HepG2 (cell line): Measurements from ENCODE around the gene TOMM20. TPM values are rescaled to one million over a fixed set of nuclear protein-coding genes. Genes with fewer than 3 reads are reported as not detected.

Experiments
- ARHGAP35 ChIP-seq: sonication (generic); formaldehyde crosslinking; IDR thresholded peaks from 2 replicates; pipeline ENCODE4 v1.9.0; 2022; ENCODE audit warnings: mild to moderate bottlenecking, inconsistent platforms, moderate library complexity, missing genetic modification reagents, borderline replicate concordance
- CEBPG ChIP-seq: IDR thresholded peaks from 2 replicates; pipeline ENCODE4 v1.6.1; 2016
- HNRNPUL1 ChIP-seq: fragments of 200-400 bp; formaldehyde crosslinking; IDR thresholded peaks from 2 replicates; pipeline ENCODE4 v1.6.1; 2017; ENCODE audit warnings: low read depth, mild to moderate bottlenecking, low read length, moderate library complexity
- MIER3 ChIP-seq: IDR thresholded peaks from 2 replicates; pipeline ENCODE4 v1.6.1; 2016; ENCODE audit warnings: missing compliant biosample characterization, borderline replicate concordance
- MXI1 ChIP-seq: IDR thresholded peaks from 3 replicates; pipeline ENCODE4 v1.6.1; 2012; ENCODE audit warnings: low read depth, low read length, inconsistent platforms, borderline replicate concordance
- NFE2L1 ChIP-seq: sonication (generic); formaldehyde crosslinking; IDR thresholded peaks from 2 replicates; pipeline ENCODE4 v1.4.0; 2020; ENCODE audit warnings: missing genetic modification reagents, mild to moderate bottlenecking, borderline replicate concordance
- RFX1 ChIP-seq: fragments of 450-650 bp; IDR thresholded peaks from 2 replicates; pipeline ENCODE4 v1.6.1; 2017
- TCF7 ChIP-seq: sonication (generic); IDR thresholded peaks from 2 replicates; pipeline ENCODE4 v1.6.1; 2016; ENCODE audit warnings: antibody characterized with exemption, low read depth
- ZFAT ChIP-seq: sonication (generic); formaldehyde crosslinking; conservative IDR thresholded peaks from 2 replicates; pipeline ENCODE4 v1.8.1; 2023; ENCODE audit warnings: missing genetic modification reagents, inconsistent platforms
- ZFYVE20 ChIP-seq: sonication (generic); formaldehyde crosslinking; IDR thresholded peaks from 2 replicates; pipeline ENCODE4 v1.8.0; 2023; ENCODE audit warnings: low read depth, mild to moderate bottlenecking, moderate library complexity, missing genetic modification reagents, borderline replicate concordance
- ZNF557 ChIP-seq: sonication (generic); formaldehyde crosslinking; IDR thresholded peaks from 2 replicates; pipeline ENCODE4 v1.4.0; 2020; ENCODE audit warnings: missing genetic modification reagents
- ZNF616 ChIP-seq: sonication (generic); formaldehyde crosslinking; IDR thresholded peaks from 2 replicates; pipeline ENCODE4 v1.5.0; 2020; ENCODE audit warnings: low read depth, mild to moderate bottlenecking, missing genetic modification reagents
- ZNF644 ChIP-seq: IDR thresholded peaks from 2 replicates; pipeline ENCODE4 v1.6.1; 2016; ENCODE audit warnings: low read depth
- ZNF737 ChIP-seq: sonication (generic); formaldehyde crosslinking; IDR thresholded peaks from 2 replicates; pipeline ENCODE4 v1.5.0; 2020; ENCODE audit warnings: missing genetic modification reagents, mild to moderate bottlenecking, borderline replicate concordance
- ZNF792 ChIP-seq: IDR thresholded peaks from 2 replicates; pipeline ENCODE4 v1.6.1; 2016
- polyA plus RNA-seq, 8 experiments: library from polyadenylated mRNA; depleted of rRNA in 3 of 8; stranded (reverse) in 7 of 8; unstranded in 1 of 8; fragments of >200 nt; fragmentation: Illumina TruSeq in 4 of 8; extraction: Trizol in 4 of 8; gene quantifications; 2 replicates each; pipeline versions ENCODE4 v1.2.1 to v1.2.3, GENCODE V29; 2011 to 2016; ENCODE audit warnings: low read depth in 4 of 8, missing spikeins in 1 of 8, mixed read lengths in 1 of 8; ENCODE audit not compliant: insufficient read depth in 1 of 8
- total RNA-seq, 5 experiments: library from RNA; depleted of rRNA; stranded (reverse); fragments of >200 nt; fragmentation: Illumina TruSeq; extraction: Trizol; gene quantifications; 2 replicates each; pipeline ENCODE4 v1.2.3, GENCODE V29; 2016; ENCODE audit warnings: low read depth in 1 of 5
- TF ChIP-seq, protein P1 (sequence below): sonication (generic); formaldehyde crosslinking; IDR thresholded peaks from 2 replicates; pipeline ENCODE4 v1.4.0; 2020; ENCODE audit warnings: missing genetic modification reagents, borderline replicate concordance
- TF ChIP-seq, protein P2 (sequence below): sonication (generic); formaldehyde crosslinking; IDR thresholded peaks from 2 replicates; pipeline ENCODE4 v1.5.1; 2020; ENCODE audit warnings: missing genetic modification reagents, mild to moderate bottlenecking, borderline replicate concordance
- TF ChIP-seq, protein P3 (sequence below): sonication (generic); formaldehyde crosslinking; conservative IDR thresholded peaks from 2 replicates; pipeline ENCODE4 v1.5.0; 2020; ENCODE audit warnings: missing genetic modification reagents
- TF ChIP-seq, protein P4 (sequence below): sonication (generic); formaldehyde crosslinking; IDR thresholded peaks from 2 replicates; pipeline ENCODE4 v1.8.1; 2023; ENCODE audit warnings: missing genetic modification reagents, mild to moderate bottlenecking, borderline replicate concordance
- TF ChIP-seq, protein P5 (sequence below): sonication (generic); formaldehyde crosslinking; IDR thresholded peaks from 2 replicates; pipeline ENCODE4 v1.4.0; 2020; ENCODE audit warnings: missing genetic modification reagents, borderline replicate concordance

TOMM20 gene
- total and polyA plus RNA-seq, 2 of the 13 experiments (the other 11 are each of a cell fraction or from before 2014, with no cell fraction given) = 153 to 376 TPM

DNA sequence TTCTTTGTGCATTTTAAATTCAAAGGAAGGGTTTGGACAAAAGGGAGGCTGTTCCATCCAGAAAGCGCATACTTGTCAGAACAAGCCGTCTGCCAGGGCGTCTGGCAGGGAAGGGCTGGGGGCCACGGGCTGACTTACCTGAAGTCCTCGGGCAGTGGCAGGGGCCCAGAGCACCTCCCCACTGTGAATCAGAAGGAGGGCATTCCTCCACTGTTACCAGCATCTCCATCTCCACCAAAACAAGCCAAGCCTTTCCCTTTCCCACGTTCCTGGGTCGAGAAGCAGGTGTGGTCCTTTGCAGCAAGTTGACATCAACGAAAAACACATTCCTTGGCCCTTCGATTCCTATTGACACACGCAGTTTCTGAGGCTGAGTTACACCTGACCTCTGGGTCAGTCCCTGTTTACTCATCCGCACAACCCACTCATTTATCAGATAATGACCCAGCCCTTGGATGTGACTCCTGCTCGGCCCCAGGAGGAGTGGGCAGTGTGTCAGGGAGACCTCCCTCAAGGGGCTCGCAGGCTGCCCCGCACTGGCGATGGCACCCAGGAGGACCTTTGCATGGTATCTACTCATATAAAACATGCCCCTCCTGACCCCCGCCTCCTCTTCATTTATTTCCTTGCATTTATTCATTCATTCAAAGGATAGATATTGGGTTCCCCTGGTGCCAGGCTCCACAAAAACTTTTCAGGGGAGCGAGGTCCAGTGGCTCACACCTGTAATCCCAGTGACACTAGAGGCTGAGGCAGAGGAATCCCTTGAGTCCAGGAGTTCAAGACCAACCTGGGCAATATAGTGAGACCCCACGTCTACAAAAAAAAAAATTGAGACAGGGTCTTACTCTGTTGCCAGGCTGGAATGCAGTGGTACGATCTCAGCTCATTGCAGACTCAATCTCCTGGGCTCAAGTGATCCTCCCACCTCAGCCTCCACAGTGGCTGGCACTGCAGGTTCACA lies 60.2 kb downstream of the TOMM20 start (continued):
- TF ChIP-seq, protein P1, sequence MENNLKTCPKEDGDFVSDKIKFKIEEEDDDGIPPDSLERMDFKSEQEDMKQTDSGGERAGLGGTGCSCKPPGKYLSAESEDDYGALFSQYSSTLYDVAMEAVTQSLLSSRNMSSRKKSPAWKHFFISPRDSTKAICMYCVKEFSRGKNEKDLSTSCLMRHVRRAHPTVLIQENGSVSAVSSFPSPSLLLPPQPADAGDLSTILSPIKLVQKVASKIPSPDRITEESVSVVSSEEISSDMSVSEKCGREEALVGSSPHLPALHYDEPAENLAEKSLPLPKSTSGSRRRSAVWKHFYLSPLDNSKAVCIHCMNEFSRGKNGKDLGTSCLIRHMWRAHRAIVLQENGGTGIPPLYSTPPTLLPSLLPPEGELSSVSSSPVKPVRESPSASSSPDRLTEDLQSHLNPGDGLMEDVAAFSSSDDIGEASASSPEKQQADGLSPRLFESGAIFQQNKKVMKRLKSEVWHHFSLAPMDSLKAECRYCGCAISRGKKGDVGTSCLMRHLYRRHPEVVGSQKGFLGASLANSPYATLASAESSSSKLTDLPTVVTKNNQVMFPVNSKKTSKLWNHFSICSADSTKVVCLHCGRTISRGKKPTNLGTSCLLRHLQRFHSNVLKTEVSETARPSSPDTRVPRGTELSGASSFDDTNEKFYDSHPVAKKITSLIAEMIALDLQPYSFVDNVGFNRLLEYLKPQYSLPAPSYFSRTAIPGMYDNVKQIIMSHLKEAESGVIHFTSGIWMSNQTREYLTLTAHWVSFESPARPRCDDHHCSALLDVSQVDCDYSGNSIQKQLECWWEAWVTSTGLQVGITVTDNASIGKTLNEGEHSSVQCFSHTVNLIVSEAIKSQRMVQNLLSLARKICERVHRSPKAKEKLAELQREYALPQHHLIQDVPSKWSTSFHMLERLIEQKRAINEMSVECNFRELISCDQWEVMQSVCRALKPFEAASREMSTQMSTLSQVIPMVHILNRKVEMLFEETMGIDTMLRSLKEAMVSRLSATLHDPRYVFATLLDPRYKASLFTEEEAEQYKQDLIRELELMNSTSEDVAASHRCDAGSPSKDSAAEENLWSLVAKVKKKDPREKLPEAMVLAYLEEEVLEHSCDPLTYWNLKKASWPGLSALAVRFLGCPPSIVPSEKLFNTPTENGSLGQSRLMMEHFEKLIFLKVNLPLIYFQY (CRISPR knock-in tag) = peak; percentile 93
- TF ChIP-seq TCF7 (peak; percentile 47; the same call in 1 of the 2 replicates), MIER3 (CRISPR knock-in tag) (peak; percentile 90), ZNF616 (CRISPR knock-in tag) (no peak), ZNF644 (CRISPR knock-in tag) (peak; percentile 35; the same call in 1 of the 2 replicates), ARHGAP35 (CRISPR knock-in tag) (peak; percentile 34; the same call in 1 of the 2 replicates), HNRNPUL1 (no peak), RFX1 (no peak), ZNF792 (CRISPR knock-in tag) (peak; percentile 70; the same call in 1 of the 2 replicates), ZFAT (no peak), NFE2L1 (CRISPR knock-in tag) (no peak), ZNF737 (CRISPR knock-in tag) (no peak), ZFYVE20 (CRISPR knock-in tag) (no peak), MXI1 (peak; percentile 17; the same call in 1 of the 3 replicates), CEBPG (peak; percentile 71), ZNF557 (CRISPR knock-in tag) (no peak)
- TF ChIP-seq, protein P2, sequence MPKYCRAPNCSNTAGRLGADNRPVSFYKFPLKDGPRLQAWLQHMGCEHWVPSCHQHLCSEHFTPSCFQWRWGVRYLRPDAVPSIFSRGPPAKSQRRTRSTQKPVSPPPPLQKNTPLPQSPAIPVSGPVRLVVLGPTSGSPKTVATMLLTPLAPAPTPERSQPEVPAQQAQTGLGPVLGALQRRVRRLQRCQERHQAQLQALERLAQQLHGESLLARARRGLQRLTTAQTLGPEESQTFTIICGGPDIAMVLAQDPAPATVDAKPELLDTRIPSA = no peak
- TF ChIP-seq, protein P3, sequence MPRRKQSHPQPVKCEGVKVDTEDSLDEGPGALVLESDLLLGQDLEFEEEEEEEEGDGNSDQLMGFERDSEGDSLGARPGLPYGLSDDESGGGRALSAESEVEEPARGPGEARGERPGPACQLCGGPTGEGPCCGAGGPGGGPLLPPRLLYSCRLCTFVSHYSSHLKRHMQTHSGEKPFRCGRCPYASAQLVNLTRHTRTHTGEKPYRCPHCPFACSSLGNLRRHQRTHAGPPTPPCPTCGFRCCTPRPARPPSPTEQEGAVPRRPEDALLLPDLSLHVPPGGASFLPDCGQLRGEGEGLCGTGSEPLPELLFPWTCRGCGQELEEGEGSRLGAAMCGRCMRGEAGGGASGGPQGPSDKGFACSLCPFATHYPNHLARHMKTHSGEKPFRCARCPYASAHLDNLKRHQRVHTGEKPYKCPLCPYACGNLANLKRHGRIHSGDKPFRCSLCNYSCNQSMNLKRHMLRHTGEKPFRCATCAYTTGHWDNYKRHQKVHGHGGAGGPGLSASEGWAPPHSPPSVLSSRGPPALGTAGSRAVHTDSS (CRISPR knock-in tag) = no peak
- TF ChIP-seq, protein P4, sequence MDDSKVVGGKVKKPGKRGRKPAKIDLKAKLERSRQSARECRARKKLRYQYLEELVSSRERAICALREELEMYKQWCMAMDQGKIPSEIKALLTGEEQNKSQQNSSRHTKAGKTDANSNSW (CRISPR knock-in tag) = no peak
- TF ChIP-seq, protein P5, sequence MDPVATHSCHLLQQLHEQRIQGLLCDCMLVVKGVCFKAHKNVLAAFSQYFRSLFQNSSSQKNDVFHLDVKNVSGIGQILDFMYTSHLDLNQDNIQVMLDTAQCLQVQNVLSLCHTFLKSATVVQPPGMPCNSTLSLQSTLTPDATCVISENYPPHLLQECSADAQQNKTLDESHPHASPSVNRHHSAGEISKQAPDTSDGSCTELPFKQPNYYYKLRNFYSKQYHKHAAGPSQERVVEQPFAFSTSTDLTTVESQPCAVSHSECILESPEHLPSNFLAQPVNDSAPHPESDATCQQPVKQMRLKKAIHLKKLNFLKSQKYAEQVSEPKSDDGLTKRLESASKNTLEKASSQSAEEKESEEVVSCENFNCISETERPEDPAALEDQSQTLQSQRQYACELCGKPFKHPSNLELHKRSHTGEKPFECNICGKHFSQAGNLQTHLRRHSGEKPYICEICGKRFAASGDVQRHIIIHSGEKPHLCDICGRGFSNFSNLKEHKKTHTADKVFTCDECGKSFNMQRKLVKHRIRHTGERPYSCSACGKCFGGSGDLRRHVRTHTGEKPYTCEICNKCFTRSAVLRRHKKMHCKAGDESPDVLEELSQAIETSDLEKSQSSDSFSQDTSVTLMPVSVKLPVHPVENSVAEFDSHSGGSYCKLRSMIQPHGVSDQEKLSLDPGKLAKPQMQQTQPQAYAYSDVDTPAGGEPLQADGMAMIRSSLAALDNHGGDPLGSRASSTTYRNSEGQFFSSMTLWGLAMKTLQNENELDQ (CRISPR knock-in tag) = no peak
